A549 (cell line): ENCODE results near the gene EIF4E2.

Experiments
- ATOH8 ChIP-seq: fragments of 250-450 bp; sonication (Bioruptor Pico); IDR thresholded peaks from 2 replicates; pipeline ENCODE4 v1.5.0; 2020; ENCODE audit warnings: low read depth, mild to moderate bottlenecking, moderate library complexity
- ELK1 ChIP-seq: fragments of 150-350 bp; IDR thresholded peaks from 2 replicates; pipeline ENCODE4 v1.6.1; 2014; ENCODE audit warnings: low read depth, mild to moderate bottlenecking, low read length
- EP300 ChIP-seq, 2 experiments: fragments of >200 bp; sonication (Bioruptor Twin); formaldehyde crosslinking; IDR thresholded peaks; 2 replicates in 1 of 2; 3 replicates in 1 of 2; pipeline ENCODE4 v1.6.1; 2016 to 2017
- ESRRA ChIP-seq: fragments of 150-350 bp; IDR thresholded peaks from 2 replicates; pipeline ENCODE4 v1.6.1; 2014; ENCODE audit warnings: mild to moderate bottlenecking, low read length, borderline replicate concordance
- MYC ChIP-seq: IDR thresholded peaks from 2 replicates; pipeline ENCODE4 v1.6.1; 2012; ENCODE audit warnings: mild to moderate bottlenecking, inconsistent platforms, low read length, improper control_type of control experiment, borderline replicate concordance
- POLR2A ChIP-seq: IDR thresholded peaks from 2 replicates; pipeline ENCODE4 v1.6.1; 2012; ENCODE audit warnings: mild to moderate bottlenecking, low read length
- RAD21 ChIP-seq, 2 experiments: fragments of >200 bp in 1 of 2; sonication (Bioruptor Twin) in 1 of 2; formaldehyde crosslinking in 1 of 2; IDR thresholded peaks in 1 of 2; conservative IDR thresholded peaks in 1 of 2; 2 replicates in 1 of 2; 3 replicates in 1 of 2; pipeline ENCODE4 v1.6.1; 2012 to 2018; ENCODE audit warnings: inconsistent platforms in 1 of 2
- TF ChIP-seq, protein P1 (sequence below): fragments of >200 bp; sonication (Bioruptor Twin); formaldehyde crosslinking; IDR thresholded peaks from 3 replicates; pipeline ENCODE4 v1.5.1; 2016
- TF ChIP-seq, protein P2 (sequence below): IDR thresholded peaks from 2 replicates; pipeline ENCODE4 v1.6.1; 2012

- no peak for TF ChIP-seq MYC
- TF ChIP-seq RAD21 (conservative IDR thresholded peaks at IDR 0.05 in 1 of 2, IDR thresholded peaks at IDR 0.05 in 1 of 2) = peak; percentile 46 to 56; a peak in 4 of 5 replicates
- no peak for TF ChIP-seq EP300 (IDR thresholded peaks at IDR 0.05)
- TF ChIP-seq, protein P1, sequence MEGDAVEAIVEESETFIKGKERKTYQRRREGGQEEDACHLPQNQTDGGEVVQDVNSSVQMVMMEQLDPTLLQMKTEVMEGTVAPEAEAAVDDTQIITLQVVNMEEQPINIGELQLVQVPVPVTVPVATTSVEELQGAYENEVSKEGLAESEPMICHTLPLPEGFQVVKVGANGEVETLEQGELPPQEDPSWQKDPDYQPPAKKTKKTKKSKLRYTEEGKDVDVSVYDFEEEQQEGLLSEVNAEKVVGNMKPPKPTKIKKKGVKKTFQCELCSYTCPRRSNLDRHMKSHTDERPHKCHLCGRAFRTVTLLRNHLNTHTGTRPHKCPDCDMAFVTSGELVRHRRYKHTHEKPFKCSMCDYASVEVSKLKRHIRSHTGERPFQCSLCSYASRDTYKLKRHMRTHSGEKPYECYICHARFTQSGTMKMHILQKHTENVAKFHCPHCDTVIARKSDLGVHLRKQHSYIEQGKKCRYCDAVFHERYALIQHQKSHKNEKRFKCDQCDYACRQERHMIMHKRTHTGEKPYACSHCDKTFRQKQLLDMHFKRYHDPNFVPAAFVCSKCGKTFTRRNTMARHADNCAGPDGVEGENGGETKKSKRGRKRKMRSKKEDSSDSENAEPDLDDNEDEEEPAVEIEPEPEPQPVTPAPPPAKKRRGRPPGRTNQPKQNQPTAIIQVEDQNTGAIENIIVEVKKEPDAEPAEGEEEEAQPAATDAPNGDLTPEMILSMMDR = peak; percentile 73
- TF ChIP-seq ESRRA = no peak
- no peak for TF ChIP-seq POLR2A
- TF ChIP-seq, protein P2, sequence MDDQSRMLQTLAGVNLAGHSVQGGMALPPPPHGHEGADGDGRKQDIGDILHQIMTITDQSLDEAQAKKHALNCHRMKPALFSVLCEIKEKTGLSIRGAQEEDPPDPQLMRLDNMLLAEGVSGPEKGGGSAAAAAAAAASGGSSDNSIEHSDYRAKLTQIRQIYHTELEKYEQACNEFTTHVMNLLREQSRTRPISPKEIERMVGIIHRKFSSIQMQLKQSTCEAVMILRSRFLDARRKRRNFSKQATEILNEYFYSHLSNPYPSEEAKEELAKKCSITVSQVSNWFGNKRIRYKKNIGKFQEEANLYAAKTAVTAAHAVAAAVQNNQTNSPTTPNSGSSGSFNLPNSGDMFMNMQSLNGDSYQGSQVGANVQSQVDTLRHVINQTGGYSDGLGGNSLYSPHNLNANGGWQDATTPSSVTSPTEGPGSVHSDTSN = no peak
- no peak for TF ChIP-seq ELK1
- no peak for TF ChIP-seq ATOH8 (CRISPR knock-in tag)
Observed at GRCh38 chr2:232611559-232612218, 61.2 kb downstream of the EIF4E2 start.
